Left lung (tissue), 10 donors: Measurements from ENCODE around the gene CLASP1. TPM values are rescaled to one million over a fixed set of nuclear protein-coding genes. Genes with fewer than 3 reads are reported as not detected.
A peak's percentile ranks its signal among the peaks of the same experiment; 100 is the strongest.

Experiments
- ATAC-seq: fragments of 200-7000 bp; cut with Tn5 transposase; one replicate; pipeline ENCODE4 v1.9.1; 2020; ENCODE audit warnings: moderate library complexity
- DNase-seq, 4 donors: peaks; one replicate each; pipeline ENCODE4 v3.0.0-alpha.2; 2013 to 2020
- H3K27ac ChIP-seq, 2 donors: fragments of 200-600 bp; sonication (generic) in 1 of 2; one replicate each; pipeline versions ENCODE4 v1.5.0 to v1.8.0; 2020 to 2021
- H3K27me3 ChIP-seq, 2 donors: fragments of 200-600 bp; sonication (generic) in 1 of 2; one replicate each; pipeline versions ENCODE4 v1.5.0 to v1.8.0; 2020 to 2021
- H3K36me3 ChIP-seq, 2 donors: fragments of 200-600 bp; sonication (generic) in 1 of 2; one replicate each; pipeline versions ENCODE4 v1.5.0 to v1.8.0; 2020 to 2021
- H3K4me1 ChIP-seq, 2 donors: fragments of 200-600 bp; one replicate each; pipeline ENCODE4 v1.8.0; 2021
- H3K4me3 ChIP-seq, 2 donors: fragments of 200-600 bp; sonication (generic) in 1 of 2; one replicate each; pipeline versions ENCODE4 v1.5.0 to v1.8.0; 2020 to 2021; ENCODE audit warnings: mild to moderate bottlenecking in 1 of 2
- H3K9me3 ChIP-seq, 2 donors: fragments of 200-600 bp; sonication (generic) in 1 of 2; one replicate each; pipeline versions ENCODE4 v1.5.0 to v1.8.0; 2020 to 2021
- intact Hi-C, 2 donors: fragments of 100-400 bp; cut with DNase I; formaldehyde crosslinking; loops; one replicate each; pipeline versions ENCODE4 v1.11.2 to v1.14.2; 2022
- polyA plus RNA-seq, 6 donors: library from polyadenylated mRNA; unstranded; fragments of 120-200 nt; gene quantifications; one replicate each; pipeline ENCODE4 v1.2.1, GENCODE V29; 2013; ENCODE audit not compliant: insufficient read length in 6 of 6
- total RNA-seq, 2 donors: library from RNA; stranded (reverse); fragmentation: NEBNext Ultra II Directional; extraction: Animal tissue kit (Norgen Biotek cat#: 25700); gene quantifications; one replicate each; pipeline ENCODE4 v1.2.1, GENCODE V29; 2021
- TF ChIP-seq, protein P1 (sequence below), 2 donors: fragments of 200-600 bp; sonication (generic) in 1 of 2; IDR thresholded peaks; one replicate each; pipeline versions ENCODE4 v1.5.0 to v1.8.0; 2021; ENCODE audit warnings: antibody characterized with exemption in 2 of 2
- donor health status: DM: no; HTN: yes; CAD: no.
- donor health status: DM: no; HTN: no; CAD: no.

Gene CLASP1
- total and polyA plus RNA-seq, 8 donors = 42.9 to 52.1 (median 48.7) TPM

DNA sequence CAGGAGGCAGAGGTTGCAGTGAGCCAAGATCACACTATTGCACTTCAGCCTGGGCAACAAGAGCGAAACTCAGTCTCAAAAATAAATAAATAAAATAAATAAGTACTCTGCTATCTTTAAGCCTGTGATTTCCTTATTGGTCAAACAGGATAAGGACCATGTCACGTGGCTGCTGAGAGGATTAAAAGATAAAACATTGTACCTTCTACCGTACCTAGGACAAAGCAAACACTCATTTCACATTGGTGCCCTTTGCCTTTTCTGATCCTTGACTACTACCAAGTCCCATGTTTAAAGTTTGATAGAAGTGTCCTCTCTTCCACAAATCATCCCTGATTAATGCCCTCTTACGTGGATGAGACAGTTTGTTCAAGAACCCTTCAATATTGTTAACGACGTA is 244.0 kb downstream of the CLASP1 start:
- TF ChIP-seq, protein P1, sequence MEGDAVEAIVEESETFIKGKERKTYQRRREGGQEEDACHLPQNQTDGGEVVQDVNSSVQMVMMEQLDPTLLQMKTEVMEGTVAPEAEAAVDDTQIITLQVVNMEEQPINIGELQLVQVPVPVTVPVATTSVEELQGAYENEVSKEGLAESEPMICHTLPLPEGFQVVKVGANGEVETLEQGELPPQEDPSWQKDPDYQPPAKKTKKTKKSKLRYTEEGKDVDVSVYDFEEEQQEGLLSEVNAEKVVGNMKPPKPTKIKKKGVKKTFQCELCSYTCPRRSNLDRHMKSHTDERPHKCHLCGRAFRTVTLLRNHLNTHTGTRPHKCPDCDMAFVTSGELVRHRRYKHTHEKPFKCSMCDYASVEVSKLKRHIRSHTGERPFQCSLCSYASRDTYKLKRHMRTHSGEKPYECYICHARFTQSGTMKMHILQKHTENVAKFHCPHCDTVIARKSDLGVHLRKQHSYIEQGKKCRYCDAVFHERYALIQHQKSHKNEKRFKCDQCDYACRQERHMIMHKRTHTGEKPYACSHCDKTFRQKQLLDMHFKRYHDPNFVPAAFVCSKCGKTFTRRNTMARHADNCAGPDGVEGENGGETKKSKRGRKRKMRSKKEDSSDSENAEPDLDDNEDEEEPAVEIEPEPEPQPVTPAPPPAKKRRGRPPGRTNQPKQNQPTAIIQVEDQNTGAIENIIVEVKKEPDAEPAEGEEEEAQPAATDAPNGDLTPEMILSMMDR (IDR thresholded peaks at IDR 0.05) = no peak
- H3K4me3 ChIP-seq = no peak overlapping the region
- no peak overlapping the region for H3K27ac ChIP-seq
- no peak for ATAC-seq
- peaks cover 0 to 78% of the 10 kb centered on the region in 2 donors for H3K36me3 ChIP-seq
- no peaks in the 10 kb centered on the region for H3K4me1 ChIP-seq
- H3K9me3 ChIP-seq = no peaks in the 10 kb centered on the region
- DNase-seq = no peak
- intact Hi-C loops = no loop called here
- no peaks in the 10 kb centered on the region for H3K27me3 ChIP-seq

DNA sequence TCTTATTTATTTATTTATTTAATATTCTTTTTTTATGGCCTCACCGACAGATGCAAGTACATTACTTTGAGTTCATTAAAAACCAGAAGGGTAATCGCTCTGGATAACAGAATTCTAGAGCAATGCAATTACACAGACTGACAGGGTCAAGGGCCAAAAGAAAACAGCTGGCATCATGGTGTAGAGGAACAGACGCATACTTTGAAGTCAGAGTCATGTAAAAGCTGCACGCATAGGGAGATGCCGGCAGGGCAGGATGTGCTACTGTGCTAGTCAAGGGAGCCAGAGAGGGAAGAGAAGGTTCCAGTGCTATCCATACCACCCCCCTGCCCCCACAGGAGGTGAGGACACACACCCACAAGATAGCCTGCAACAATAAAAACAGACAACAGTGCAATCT is 249.1 kb downstream of the CLASP1 start:
- intact Hi-C loops = loop anchor here in 1 of 2 donors (5.0 kb wide), 1 partner anchor 317 kb away; no protein-coding TSS in a partner anchor
- peaks cover 0 to 64% of the 10 kb centered on the region in 2 donors for H3K36me3 ChIP-seq
- DNase-seq = no peak
- no peaks in the 10 kb centered on the region for H3K27me3 ChIP-seq
- no peak overlapping the region for H3K4me3 ChIP-seq
- TF ChIP-seq, protein P1 (IDR thresholded peaks at IDR 0.05) = no peak
- ATAC-seq = no peak
- H3K9me3 ChIP-seq = no peaks in the 10 kb centered on the region
- H3K27ac ChIP-seq = no peak overlapping the region
- peaks cover 0 to 9% of the 10 kb centered on the region in 2 donors for H3K4me1 ChIP-seq

- intact Hi-C loops = no loop called here
- H3K27me3 ChIP-seq = no peaks in the 10 kb centered on the region
- H3K27ac ChIP-seq = no peak overlapping the region
- TF ChIP-seq, protein P1 (IDR thresholded peaks at IDR 0.05) = no peak
- no peak overlapping the region for H3K4me3 ChIP-seq
- H3K9me3 ChIP-seq = no peaks in the 10 kb centered on the region
- H3K4me1 ChIP-seq = peaks cover 0 to 9% of the 10 kb centered on the region in 2 donors
- ATAC-seq (no peak), DNase-seq (peak in 1 of 4 donors; percentile 30)
- peaks cover 0 to 66% of the 10 kb centered on the region in 2 donors for H3K36me3 ChIP-seq
Measured at GRCh38 chr2:121398853-121399252, 250.4 kb downstream of the CLASP1 start.

GRCh38 chr2:121390082-121390692 is 259.1 kb downstream of the CLASP1 start:
- H3K27me3 ChIP-seq = no peaks in the 10 kb centered on the region
- intact Hi-C loops = no loop called here
- H3K9me3 ChIP-seq = no peaks in the 10 kb centered on the region
- H3K27ac ChIP-seq = no peak overlapping the region
- ATAC-seq = no peak
- no peaks in the 10 kb centered on the region for H3K4me1 ChIP-seq
- no peak overlapping the region for H3K4me3 ChIP-seq
- DNase-seq = no peak
- TF ChIP-seq, protein P1 (IDR thresholded peaks at IDR 0.05) = no peak
- peaks cover 2 to 55% of the 10 kb centered on the region in 2 donors for H3K36me3 ChIP-seq

DNA sequence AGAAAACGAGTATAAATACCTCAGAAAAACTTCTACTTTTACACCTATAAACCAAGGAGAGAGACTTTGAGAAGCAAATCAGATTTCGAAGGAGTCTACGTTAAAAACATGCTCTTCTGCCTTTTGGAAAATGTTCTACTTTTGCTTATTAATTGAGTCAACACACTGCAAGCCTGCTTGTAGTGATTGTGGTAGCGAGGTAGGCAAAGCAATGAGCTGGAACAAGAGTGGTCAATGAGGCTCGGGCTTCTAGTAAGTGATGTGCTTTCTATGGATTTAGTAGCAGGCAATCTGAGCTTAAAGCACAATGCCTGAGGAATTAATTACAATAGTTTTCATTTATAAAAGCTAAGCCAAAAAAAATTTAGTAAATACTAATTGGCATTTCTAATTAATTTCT is 260.9 kb downstream of the CLASP1 start:
- Histone ChIP-seq H3K27me3 (no peaks in the 10 kb centered on the region), H3K4me1 (no peaks in the 10 kb centered on the region), H3K36me3 (peaks cover 2 to 51% of the 10 kb centered on the region in 2 donors), H3K4me3 (no peak overlapping the region), H3K27ac (no peak overlapping the region), H3K9me3 (no peaks in the 10 kb centered on the region)
- TF ChIP-seq, protein P1 (IDR thresholded peaks at IDR 0.05) = no peak
- ATAC-seq = no peak
- intact Hi-C loops = no loop called here
- no peak for DNase-seq
